Stimulated activated naive CD8-positive, alpha-beta T cell treated with anti-CD3 and anti-CD28 coated beads, Interleukin-15, amount 100 ng/mL, for 72 hours (primary cell): Measurements from ENCODE around the gene TXN2.
"Not testable (repeated sequence)": the region's sequence is repeated elsewhere in the genome, so short reads cannot be mapped to it uniquely, and the experiment has no call there.

ENCODE experiments used
- ATAC-seq: fragments of 150-1000 bp; cut with Tn5 transposase; 2 replicates; pipeline ENCODE4 v1.10.0; 2021; ENCODE audit warnings: mild to moderate bottlenecking, moderate library complexity
- DNase-seq, 2 donors: peaks; one replicate each; pipeline ENCODE4 v3.0.0; 2021 to 2022
- H3K27ac Mint-ChIP-seq, 2 donors: one replicate each; pipeline ENCODE4 v1.8.0; 2022; ENCODE audit warnings: mild to moderate bottlenecking in 2 of 2, mixed read lengths in 2 of 2, moderate library complexity in 2 of 2
- H3K27me3 Mint-ChIP-seq: one replicate; pipeline ENCODE4 v1.8.0; 2022; ENCODE audit warnings: mixed read lengths
- H3K4me1 Mint-ChIP-seq: one replicate; pipeline ENCODE4 v1.8.0; 2022; ENCODE audit warnings: mild to moderate bottlenecking, mixed read lengths
- H3K4me3 Mint-ChIP-seq, 2 donors: one replicate each; pipeline ENCODE4 v1.8.0; 2022; ENCODE audit warnings: mild to moderate bottlenecking in 2 of 2, mixed read lengths in 2 of 2, moderate library complexity in 1 of 2
- H3K9me3 Mint-ChIP-seq, 2 donors: one replicate each; pipeline ENCODE4 v1.8.0; 2022; ENCODE audit warnings: mixed read lengths in 2 of 2

TXN2 gene

GRCh38 chr22:36452250-36452977, 29.0 kb downstream of the TXN2 start:
- H3K9me3 Mint-ChIP-seq, result no peaks in the 10 kb centered on the region
- H3K27me3 Mint-ChIP-seq, result no peaks in the 10 kb centered on the region
- peak overlapping the region; percentile 49 to 59 for H3K4me3 Mint-ChIP-seq
- H3K27ac Mint-ChIP-seq, result peak overlapping the region; percentile 85 to 94
- DNase-seq, result peak in 1 of 2 donors; percentile 46
- peaks cover 61% of the 10 kb centered on the region for H3K4me1 Mint-ChIP-seq
- ATAC-seq, result peak; percentile 11

GRCh38 chr22:36450923-36451322, 30.5 kb downstream of the TXN2 start:
- H3K27ac Mint-ChIP-seq, result peak overlapping the region; percentile 85 to 94
- not testable (repeated sequence) for DNase-seq, H3K27me3 Mint-ChIP-seq, ATAC-seq, H3K9me3 Mint-ChIP-seq
- H3K4me1 Mint-ChIP-seq, result peaks cover 57% of the 10 kb centered on the region
- H3K4me3 Mint-ChIP-seq, result peak overlapping the region; percentile 4 to 52

- peaks cover 57% of the 10 kb centered on the region for H3K4me1 Mint-ChIP-seq
- no peaks in the 10 kb centered on the region for H3K27me3 Mint-ChIP-seq
- no peak for DNase-seq
- no peak overlapping the region for H3K4me3 Mint-ChIP-seq
- ATAC-seq, result no peak
- no peaks in the 10 kb centered on the region for H3K9me3 Mint-ChIP-seq
- no peak overlapping the region for H3K27ac Mint-ChIP-seq
These were observed 31.8 kb downstream of the TXN2 start for GRCh38 chr22:36449596-36450175.

GRCh38 chr22:36447632-36448031, 33.8 kb downstream of the TXN2 start:
- Mint-ChIP-seq H3K4me1 (peaks cover 48% of the 10 kb centered on the region), H3K4me3 (no peak overlapping the region), H3K27ac (no peak overlapping the region), H3K9me3 (no peaks in the 10 kb centered on the region), H3K27me3 (no peaks in the 10 kb centered on the region)
- no peak for ATAC-seq
- no peak for DNase-seq

GRCh38 chr22:36445158-36445668, 36.2 kb downstream of the TXN2 start:
- H3K4me1 Mint-ChIP-seq, result peaks cover 31% of the 10 kb centered on the region
- H3K27ac Mint-ChIP-seq, result no peak overlapping the region
- H3K27me3 Mint-ChIP-seq, result no peaks in the 10 kb centered on the region
- H3K9me3 Mint-ChIP-seq, result no peaks in the 10 kb centered on the region
- ATAC-seq, result no peak
- no peak overlapping the region for H3K4me3 Mint-ChIP-seq
- no peak for DNase-seq

- ATAC-seq (no peak), DNase-seq (no peak)
- Mint-ChIP-seq H3K27ac (no peak overlapping the region), H3K9me3 (no peaks in the 10 kb centered on the region), H3K27me3 (no peaks in the 10 kb centered on the region), H3K4me1 (peaks cover 39% of the 10 kb centered on the region), H3K4me3 (no peak overlapping the region)
These were observed 38.2 kb downstream of the TXN2 start for GRCh38 chr22:36443198-36443770.

GRCh38 chr22:36442506-36443197, 38.8 kb downstream of the TXN2 start:
- DNase-seq, result no peak
- no peak for ATAC-seq
- Mint-ChIP-seq H3K27ac (no peak overlapping the region), H3K4me1 (peaks cover 36% of the 10 kb centered on the region), H3K27me3 (no peaks in the 10 kb centered on the region), H3K4me3 (no peak overlapping the region), H3K9me3 (no peaks in the 10 kb centered on the region)

- DNase-seq, result no peak
- H3K4me3 Mint-ChIP-seq, result no peak overlapping the region
- no peak overlapping the region for H3K27ac Mint-ChIP-seq
- no peak for ATAC-seq
- H3K4me1 Mint-ChIP-seq, result peaks cover 44% of the 10 kb centered on the region
- no peaks in the 10 kb centered on the region for H3K9me3 Mint-ChIP-seq
- no peaks in the 10 kb centered on the region for H3K27me3 Mint-ChIP-seq
These were observed 40.9 kb downstream of the TXN2 start for GRCh38 chr22:36440429-36441002.

- no peak overlapping the region for H3K4me3 Mint-ChIP-seq
- H3K27me3 Mint-ChIP-seq, result no peaks in the 10 kb centered on the region
- no peak for DNase-seq
- H3K9me3 Mint-ChIP-seq, result no peaks in the 10 kb centered on the region
- peak overlapping the region in 1 of 2 donors; percentile 34 for H3K27ac Mint-ChIP-seq
- H3K4me1 Mint-ChIP-seq, result peaks cover 47% of the 10 kb centered on the region
- no peak for ATAC-seq
These were observed 41.8 kb downstream of the TXN2 start for GRCh38 chr22:36439481-36440271.

- DNase-seq (peak; percentile 42 to 68), ATAC-seq (peak; percentile 89)
- Mint-ChIP-seq H3K4me3 (peak overlapping the region; percentile 76), H3K9me3 (no peaks in the 10 kb centered on the region), H3K27ac (peak overlapping the region; percentile 68 to 90), H3K4me1 (peaks cover 46% of the 10 kb centered on the region), H3K27me3 (no peaks in the 10 kb centered on the region)
These were observed 45.7 kb downstream of the TXN2 start for GRCh38 chr22:36435516-36436415.

- no peak for ATAC-seq
- H3K4me3 Mint-ChIP-seq, result no peak overlapping the region
- H3K4me1 Mint-ChIP-seq, result peaks cover 29% of the 10 kb centered on the region
These were observed 47.9 kb downstream of the TXN2 start for GRCh38 chr22:36433318-36434231.

GRCh38 chr22:36432592-36433317, 48.7 kb downstream of the TXN2 start:
- no peak overlapping the region for H3K27ac Mint-ChIP-seq
- H3K9me3 Mint-ChIP-seq, result no peaks in the 10 kb centered on the region
- H3K4me1 Mint-ChIP-seq, result peaks cover 29% of the 10 kb centered on the region
- no peak for ATAC-seq
- H3K4me3 Mint-ChIP-seq, result no peak overlapping the region
- no peak for DNase-seq
- no peaks in the 10 kb centered on the region for H3K27me3 Mint-ChIP-seq

More at GRCh38 chr22:36433318-36434231, 47.9 kb downstream of the TXN2 start:
- Mint-ChIP-seq H3K27ac (no peak overlapping the region), H3K9me3 (no peaks in the 10 kb centered on the region), H3K27me3 (no peaks in the 10 kb centered on the region)
- DNase-seq, result no peak

- Mint-ChIP-seq H3K9me3 (no peaks in the 10 kb centered on the region), H3K4me3 (no peak overlapping the region), H3K4me1 (peaks cover 29% of the 10 kb centered on the region), H3K27ac (no peak overlapping the region), H3K27me3 (no peaks in the 10 kb centered on the region)
- DNase-seq, result no peak
- no peak for ATAC-seq
These were observed 49.5 kb downstream of the TXN2 start for GRCh38 chr22:36431977-36432376.
